Activated naive CD4-positive, alpha-beta T cell treated with anti-CD3 and anti-CD28 coated beads, Interleukin-2, amount 50 U/mL, for 24 hours (primary cell): ENCODE measurements around the gene CYB5R2.

Experiments used
- H3K27ac Mint-ChIP-seq: one replicate; pipeline ENCODE4 v1.8.0; 2021; ENCODE audit warnings: mild to moderate bottlenecking, mixed read lengths
- H3K27me3 Mint-ChIP-seq: one replicate; pipeline ENCODE4 v1.8.0; 2021; ENCODE audit warnings: mixed read lengths
- H3K36me3 Mint-ChIP-seq: one replicate; pipeline ENCODE4 v1.8.0; 2021; ENCODE audit warnings: mixed read lengths
- H3K4me1 Mint-ChIP-seq: one replicate; pipeline ENCODE4 v1.8.0; 2021; ENCODE audit warnings: mixed read lengths
- H3K4me3 Mint-ChIP-seq: one replicate; pipeline ENCODE4 v1.8.0; 2021; ENCODE audit warnings: mild to moderate bottlenecking, mixed read lengths
- H3K9me3 Mint-ChIP-seq: one replicate; pipeline ENCODE4 v1.8.0; 2021; ENCODE audit warnings: mixed read lengths

CYB5R2 gene

DNA sequence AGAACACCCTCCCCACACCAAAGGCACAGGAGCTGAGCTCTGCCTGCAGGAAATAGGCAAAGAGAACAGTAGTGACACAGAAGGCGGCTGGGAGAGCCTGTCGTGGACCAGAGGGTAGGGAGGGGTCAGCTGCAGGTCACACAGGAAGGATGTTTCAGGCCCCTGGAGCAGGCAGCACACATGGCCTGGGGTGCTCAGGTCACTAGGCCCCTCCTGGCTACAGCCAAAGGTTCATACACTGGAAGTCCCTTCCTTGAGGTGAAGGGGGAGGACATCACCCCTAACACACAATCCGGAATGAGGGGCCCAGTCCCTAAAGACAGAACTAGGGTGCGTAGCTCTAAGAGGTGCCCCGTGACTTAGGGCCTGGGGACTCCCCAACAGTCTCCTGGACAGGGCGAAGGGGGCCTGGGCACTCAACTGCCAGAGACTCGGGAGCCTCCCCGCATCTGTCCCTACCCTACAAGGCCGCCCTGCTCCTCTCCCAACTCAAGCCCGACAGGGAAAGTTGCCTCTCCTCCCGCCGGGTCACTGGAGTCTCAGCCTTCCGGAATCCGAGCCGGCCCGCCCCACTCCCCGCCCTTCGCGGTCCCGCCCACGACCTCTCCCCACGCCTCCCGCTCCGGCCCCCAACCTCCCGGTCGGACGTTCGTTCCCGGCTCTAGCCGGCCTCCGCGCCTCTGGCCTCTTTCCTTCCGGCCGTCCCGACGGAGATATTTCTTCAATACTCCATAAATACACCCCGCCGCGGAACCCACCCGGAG lies at the start of gene CYB5R2:
CYB5R2 (minus strand) TSS at position 541 of the 764 bp plus-strand sequence. CDS start 675 bp downstream, outside the sequence.
- Mint-ChIP-seq H3K27ac (no peak within 1 kb of the TSS), H3K36me3 (no peaks in the 10 kb centered on the region), H3K27me3 (peaks cover 39% of the 10 kb centered on the region), H3K9me3 (no peaks in the 10 kb centered on the region), H3K4me3 (peak within 1 kb of the TSS; percentile 64), H3K4me1 (peaks cover 5% of the 10 kb centered on the region)

GRCh38 chr11:7714786-7715185 lies 41.5 kb upstream of the CYB5R2 start:
- Mint-ChIP-seq H3K27me3 (peaks cover 25% of the 10 kb centered on the region), H3K9me3 (no peaks in the 10 kb centered on the region), H3K4me1 (no peaks in the 10 kb centered on the region), H3K4me3 (no peak overlapping the region), H3K36me3 (no peaks in the 10 kb centered on the region), H3K27ac (no peak overlapping the region)

DNA sequence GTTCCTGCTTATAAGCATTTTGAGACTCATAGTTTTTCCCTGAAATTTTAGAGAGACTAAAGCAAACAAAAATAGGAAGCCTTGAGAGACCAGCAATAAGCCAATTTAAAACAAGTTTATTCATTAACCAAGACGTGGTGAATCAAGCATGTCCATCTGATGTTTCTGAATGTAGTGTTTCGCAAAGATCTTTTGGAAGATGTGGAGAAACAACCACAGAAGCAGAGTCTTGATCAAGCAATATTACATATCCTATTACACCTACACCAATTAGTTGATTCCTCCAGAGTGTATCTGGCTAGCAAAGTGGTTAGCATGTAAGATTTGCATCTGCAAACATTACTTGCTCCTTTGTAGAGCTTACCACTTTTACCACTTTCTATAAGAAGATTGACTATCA lies 33.1 kb upstream of the CYB5R2 start, which contains the start of gene OVCH2:
OVCH2 (minus strand) TSS at position 101 of the 400 bp plus-strand sequence; CDS start at position 18, 83 bp downstream.
- Mint-ChIP-seq H3K36me3 (no peaks in the 10 kb centered on the region), H3K4me3 (no peak within 1 kb of the TSS)

GRCh38 chr11:7703740-7704139 lies 30.4 kb upstream of the CYB5R2 start:
- no peak overlapping the region for H3K4me3 Mint-ChIP-seq
- H3K36me3 Mint-ChIP-seq, result no peaks in the 10 kb centered on the region
- peaks cover 9% of the 10 kb centered on the region for H3K27me3 Mint-ChIP-seq
- no peaks in the 10 kb centered on the region for H3K9me3 Mint-ChIP-seq
- no peak overlapping the region for H3K27ac Mint-ChIP-seq
- H3K4me1 Mint-ChIP-seq, result no peaks in the 10 kb centered on the region

More for the DNA sequence above, 33.1 kb upstream of the CYB5R2 start, which contains the start of gene OVCH2:
- Mint-ChIP-seq H3K4me1 (no peaks in the 10 kb centered on the region), H3K27ac (no peak within 1 kb of the TSS), H3K27me3 (peaks cover 17% of the 10 kb centered on the region), H3K9me3 (no peaks in the 10 kb centered on the region)

- H3K27me3 Mint-ChIP-seq, result peaks cover 24% of the 10 kb centered on the region
Measured at GRCh38 chr11:7696424-7696823, 23.1 kb upstream of the CYB5R2 start.

DNA sequence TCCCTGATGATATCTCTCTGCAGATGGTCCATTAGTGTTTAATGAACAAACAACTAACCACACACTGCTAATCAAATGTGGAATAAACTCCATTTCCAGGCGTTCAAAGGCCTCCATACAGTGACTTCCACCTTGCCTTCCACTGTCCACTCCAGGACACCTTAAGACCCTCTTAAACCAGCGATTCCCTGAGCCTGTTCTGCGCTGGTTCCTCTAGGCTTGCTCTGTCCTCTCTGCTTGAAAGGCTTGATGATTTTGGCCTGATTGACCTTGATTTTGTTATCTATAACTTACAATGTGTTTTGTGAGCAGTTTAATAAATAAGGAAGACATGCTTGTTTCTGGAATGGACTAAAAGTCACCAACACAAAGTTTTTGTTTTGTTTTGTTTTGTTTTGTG lies 20.9 kb upstream of the CYB5R2 start:
- Mint-ChIP-seq H3K4me3 (no peak overlapping the region), H3K27ac (peak overlapping the region; percentile 24), H3K9me3 (no peaks in the 10 kb centered on the region), H3K27me3 (peaks cover 24% of the 10 kb centered on the region), H3K4me1 (no peaks in the 10 kb centered on the region), H3K36me3 (no peaks in the 10 kb centered on the region)

More at GRCh38 chr11:7696424-7696823, 23.1 kb upstream of the CYB5R2 start:
- no peaks in the 10 kb centered on the region for H3K9me3 Mint-ChIP-seq
- H3K36me3 Mint-ChIP-seq, result no peaks in the 10 kb centered on the region
- no peaks in the 10 kb centered on the region for H3K4me1 Mint-ChIP-seq
- no peak overlapping the region for H3K4me3 Mint-ChIP-seq
- H3K27ac Mint-ChIP-seq, result no peak overlapping the region

- Mint-ChIP-seq H3K4me1 (no peaks in the 10 kb centered on the region), H3K4me3 (no peak overlapping the region), H3K27me3 (peaks cover 28% of the 10 kb centered on the region), H3K9me3 (no peaks in the 10 kb centered on the region), H3K27ac (no peak overlapping the region), H3K36me3 (no peaks in the 10 kb centered on the region)
Measured at GRCh38 chr11:7692426-7692825, 19.1 kb upstream of the CYB5R2 start.

- no peaks in the 10 kb centered on the region for H3K9me3 Mint-ChIP-seq
- no peak overlapping the region for H3K27ac Mint-ChIP-seq
- no peak overlapping the region for H3K4me3 Mint-ChIP-seq
- no peaks in the 10 kb centered on the region for H3K4me1 Mint-ChIP-seq
- no peaks in the 10 kb centered on the region for H3K36me3 Mint-ChIP-seq
- peaks cover 28% of the 10 kb centered on the region for H3K27me3 Mint-ChIP-seq
Measured at GRCh38 chr11:7691759-7692350, 18.6 kb upstream of the CYB5R2 start.

DNA sequence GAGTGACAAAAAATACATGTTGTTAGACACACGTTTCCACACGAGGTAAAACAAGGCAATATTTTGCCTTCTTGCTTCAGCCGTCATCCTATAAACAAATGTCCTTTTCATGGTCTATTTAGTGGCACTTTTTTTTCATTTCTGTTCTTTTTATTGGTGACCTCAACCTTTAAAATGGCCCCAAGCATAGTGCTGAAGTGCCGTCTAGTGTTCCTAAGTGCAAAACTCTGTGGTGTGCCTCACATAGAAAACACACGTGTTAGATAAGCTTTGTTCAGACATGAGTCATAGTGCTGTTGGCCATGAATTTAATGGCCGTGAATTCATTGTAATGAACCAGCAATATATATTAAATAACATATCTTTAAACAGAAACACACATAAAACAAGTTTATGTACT lies 17.3 kb upstream of the CYB5R2 start:
- no peaks in the 10 kb centered on the region for H3K4me1 Mint-ChIP-seq
- no peak overlapping the region for H3K27ac Mint-ChIP-seq
- H3K27me3 Mint-ChIP-seq, result peaks cover 28% of the 10 kb centered on the region
- H3K4me3 Mint-ChIP-seq, result no peak overlapping the region
- H3K36me3 Mint-ChIP-seq, result no peaks in the 10 kb centered on the region
- no peaks in the 10 kb centered on the region for H3K9me3 Mint-ChIP-seq

- H3K27me3 Mint-ChIP-seq, result peaks cover 30% of the 10 kb centered on the region
Measured at GRCh38 chr11:7689239-7689638, 15.9 kb upstream of the CYB5R2 start.

GRCh38 chr11:7688238-7688826 lies 15.0 kb upstream of the CYB5R2 start:
- Mint-ChIP-seq H3K27ac (no peak overlapping the region), H3K4me3 (no peak overlapping the region), H3K27me3 (peaks cover 21% of the 10 kb centered on the region), H3K4me1 (no peaks in the 10 kb centered on the region), H3K36me3 (no peaks in the 10 kb centered on the region), H3K9me3 (no peaks in the 10 kb centered on the region)

More at GRCh38 chr11:7689239-7689638, 15.9 kb upstream of the CYB5R2 start:
- Mint-ChIP-seq H3K4me1 (no peaks in the 10 kb centered on the region), H3K27ac (no peak overlapping the region), H3K36me3 (no peaks in the 10 kb centered on the region), H3K4me3 (no peak overlapping the region), H3K9me3 (no peaks in the 10 kb centered on the region)

DNA sequence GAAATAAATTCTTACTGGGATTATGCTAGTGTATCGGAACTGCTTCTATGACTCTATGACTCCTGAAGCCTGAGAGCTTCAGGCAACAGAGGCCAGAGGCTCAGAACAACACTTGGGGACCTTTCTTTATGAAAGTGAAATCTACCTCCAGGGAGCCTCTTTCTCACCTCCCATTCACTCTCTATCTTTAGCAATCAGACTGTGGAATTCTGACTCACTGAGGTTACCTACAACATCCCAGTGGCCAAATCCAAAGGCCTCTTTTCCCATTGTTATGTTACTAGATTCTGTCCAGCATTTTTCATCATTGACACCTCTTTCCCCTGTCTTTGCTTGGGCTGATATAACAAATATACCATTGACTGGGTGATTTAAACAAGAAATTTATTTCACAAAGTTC lies 14.1 kb upstream of the CYB5R2 start:
- H3K4me1 Mint-ChIP-seq, result no peaks in the 10 kb centered on the region
- H3K36me3 Mint-ChIP-seq, result no peaks in the 10 kb centered on the region
- no peak overlapping the region for H3K4me3 Mint-ChIP-seq
- H3K27ac Mint-ChIP-seq, result no peak overlapping the region
- no peaks in the 10 kb centered on the region for H3K9me3 Mint-ChIP-seq
- peaks cover 15% of the 10 kb centered on the region for H3K27me3 Mint-ChIP-seq

GRCh38 chr11:7686761-7687160 lies 13.5 kb upstream of the CYB5R2 start:
- H3K27me3 Mint-ChIP-seq, result peaks cover 14% of the 10 kb centered on the region
- no peak overlapping the region for H3K4me3 Mint-ChIP-seq
- no peaks in the 10 kb centered on the region for H3K9me3 Mint-ChIP-seq
- H3K4me1 Mint-ChIP-seq, result no peaks in the 10 kb centered on the region
- no peak overlapping the region for H3K27ac Mint-ChIP-seq
- H3K36me3 Mint-ChIP-seq, result no peaks in the 10 kb centered on the region

- no peak overlapping the region for H3K4me3 Mint-ChIP-seq
- H3K9me3 Mint-ChIP-seq, result no peaks in the 10 kb centered on the region
- H3K4me1 Mint-ChIP-seq, result no peaks in the 10 kb centered on the region
- no peaks in the 10 kb centered on the region for H3K36me3 Mint-ChIP-seq
- H3K27ac Mint-ChIP-seq, result no peak overlapping the region
- peaks cover 13% of the 10 kb centered on the region for H3K27me3 Mint-ChIP-seq
Measured at GRCh38 chr11:7683571-7683970, 10.3 kb upstream of the CYB5R2 start.

DNA sequence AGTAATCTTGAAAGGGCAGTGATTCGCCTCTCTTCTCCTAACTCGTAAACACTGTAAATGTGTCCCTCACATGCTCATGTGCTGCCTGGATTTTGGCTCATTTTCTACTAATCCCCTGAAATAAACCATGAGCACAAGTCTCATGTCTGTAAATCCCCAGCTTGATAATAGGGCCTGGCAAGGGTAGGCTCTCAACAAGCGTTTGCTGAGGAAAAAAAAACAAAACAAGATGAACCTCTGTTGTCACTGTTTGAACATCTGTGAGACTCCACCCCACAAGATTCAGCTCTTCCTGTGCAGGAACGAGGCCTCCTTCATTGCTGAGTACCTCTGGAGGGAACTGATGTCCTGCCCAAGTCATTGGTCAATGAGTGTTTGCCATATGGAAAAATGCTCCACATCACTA lies 4.5 kb upstream of the CYB5R2 start:
- Mint-ChIP-seq H3K4me3 (no peak overlapping the region), H3K27ac (no peak overlapping the region), H3K27me3 (peaks cover 40% of the 10 kb centered on the region)

DNA sequence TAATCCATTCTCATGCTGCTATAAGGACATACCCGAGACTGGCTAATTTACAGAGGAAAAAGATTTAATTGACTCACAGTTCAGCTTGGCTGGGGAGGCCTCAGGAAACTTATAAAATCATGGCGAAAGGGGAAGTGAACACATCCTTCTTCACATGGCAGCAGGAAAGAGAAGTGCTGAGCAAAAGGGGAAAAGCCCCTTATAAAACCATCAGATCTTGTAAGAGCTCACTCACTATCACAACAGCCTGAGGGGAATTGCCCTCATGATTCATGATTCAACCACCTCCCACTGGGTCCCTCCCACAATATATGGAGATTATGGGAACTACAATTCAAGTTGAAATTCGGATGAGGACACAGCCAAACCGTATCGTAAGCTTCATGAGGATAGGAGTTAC lies 3.8 kb upstream of the CYB5R2 start:
- Mint-ChIP-seq H3K9me3 (no peaks in the 10 kb centered on the region), H3K4me1 (peaks cover 5% of the 10 kb centered on the region), H3K4me3 (no peak overlapping the region), H3K36me3 (no peaks in the 10 kb centered on the region), H3K27ac (no peak overlapping the region), H3K27me3 (peaks cover 40% of the 10 kb centered on the region)

More for the DNA sequence above, 4.5 kb upstream of the CYB5R2 start:
- H3K9me3 Mint-ChIP-seq, result no peaks in the 10 kb centered on the region
- peaks cover 5% of the 10 kb centered on the region for H3K4me1 Mint-ChIP-seq
- no peaks in the 10 kb centered on the region for H3K36me3 Mint-ChIP-seq
